AG08396 (cell line): ENCODE measurements around the gene COL10A1.

Experiments used
- DNase-seq: peaks from one replicate; pipeline ENCODE4 v3.0.0; 2012; ENCODE audit warnings: low spot score, mixed read lengths

Gene COL10A1

GRCh38 chr6:116084284-116084683 lies 41.6 kb downstream of the COL10A1 start:
- DNase-seq = no peak

- no peak for DNase-seq
Measured at GRCh38 chr6:116083052-116083451, 42.9 kb downstream of the COL10A1 start.

- no peak for DNase-seq
Measured at GRCh38 chr6:116078945-116079344, 47.0 kb downstream of the COL10A1 start.

- no peak for DNase-seq
Measured at GRCh38 chr6:116078522-116078921, 47.4 kb downstream of the COL10A1 start.

- DNase-seq = no peak
Measured at GRCh38 chr6:116074732-116075390, 51.1 kb downstream of the COL10A1 start.

GRCh38 chr6:116073765-116074440 lies 52.0 kb downstream of the COL10A1 start:
- peak; percentile 34 for DNase-seq

- DNase-seq = no peak
Measured at GRCh38 chr6:116072368-116072767, 53.6 kb downstream of the COL10A1 start.

- no peak for DNase-seq
Measured at GRCh38 chr6:116070616-116071389, 55.1 kb downstream of the COL10A1 start.

- DNase-seq = no peak
Measured at GRCh38 chr6:116070101-116070500, 55.8 kb downstream of the COL10A1 start.
